ENCODE data around the gene APOBEC3C.
A peak's percentile ranks its signal among the peaks of the same experiment; 100 is the strongest.

APOBEC3C gene

GRCh38 chr22:39013942-39014722 is at the start of gene APOBEC3C:
Gene APOBEC3C (plus strand): TSS chr22:39014257. CDS start chr22:39014363, 106 bp downstream.
- Histone ChIP-seq H3K9ac (ENCODE audit: low read depth, low read length) (peak within 1 kb of the TSS; percentile 60), H3K4me1 (ENCODE audit: insufficient read depth, low read length) (peaks cover 14% of the 10 kb centered on the region), H3K9me3 (ENCODE audit: control insufficient read depth, insufficient read depth, low read length) (no peaks in the 10 kb centered on the region), H3K36me3 (ENCODE audit: insufficient read depth, low read length) (no peaks in the 10 kb centered on the region)

GRCh38 chr22:38964306-38964705 is 49.8 kb upstream of the APOBEC3C start:
- Histone ChIP-seq H3K9ac (ENCODE audit: low read depth, low read length) (no peak overlapping the region), H3K4me1 (ENCODE audit: insufficient read depth, low read length) (no peaks in the 10 kb centered on the region; the same call in 1 of the 2 replicates), H3K36me3 (ENCODE audit: insufficient read depth, low read length) (no peaks in the 10 kb centered on the region), H3K9me3 (ENCODE audit: control insufficient read depth, insufficient read depth, low read length) (no peaks in the 10 kb centered on the region)

GRCh38 chr22:38964989-38965388 is 49.1 kb upstream of the APOBEC3C start:
- Histone ChIP-seq H3K9me3 (ENCODE audit: control insufficient read depth, insufficient read depth, low read length) (no peaks in the 10 kb centered on the region), H3K4me1 (ENCODE audit: insufficient read depth, low read length) (no peaks in the 10 kb centered on the region; the same call in 1 of the 2 replicates), H3K9ac (ENCODE audit: low read depth, low read length) (no peak overlapping the region)

GRCh38 chr22:38965614-38966379 is 48.3 kb upstream of the APOBEC3C start:
- no peaks in the 10 kb centered on the region for H3K36me3 ChIP-seq (ENCODE audit: insufficient read depth, low read length)
- no peaks in the 10 kb centered on the region for H3K9me3 ChIP-seq (ENCODE audit: control insufficient read depth, insufficient read depth, low read length)
- no peak overlapping the region for H3K9ac ChIP-seq (ENCODE audit: low read depth, low read length)
- H3K4me1 ChIP-seq (ENCODE audit: insufficient read depth, low read length) = no peaks in the 10 kb centered on the region; the same call in 1 of the 2 replicates

More at GRCh38 chr22:38964989-38965388, 49.1 kb upstream of the APOBEC3C start:
- H3K36me3 ChIP-seq (ENCODE audit: insufficient read depth, low read length) = no peaks in the 10 kb centered on the region

GRCh38 chr22:38966380-38966702 is 47.7 kb upstream of the APOBEC3C start:
- no peaks in the 10 kb centered on the region for H3K36me3 ChIP-seq (ENCODE audit: insufficient read depth, low read length)
- no peaks in the 10 kb centered on the region for H3K9me3 ChIP-seq (ENCODE audit: control insufficient read depth, insufficient read depth, low read length)
- H3K9ac ChIP-seq (ENCODE audit: low read depth, low read length) = no peak overlapping the region
- no peaks in the 10 kb centered on the region; the same call in 1 of the 2 replicates for H3K4me1 ChIP-seq (ENCODE audit: insufficient read depth, low read length)

GRCh38 chr22:38966942-38967341 is 47.1 kb upstream of the APOBEC3C start:
- Histone ChIP-seq H3K9me3 (ENCODE audit: control insufficient read depth, insufficient read depth, low read length) (no peaks in the 10 kb centered on the region), H3K36me3 (ENCODE audit: insufficient read depth, low read length) (no peaks in the 10 kb centered on the region), H3K4me1 (ENCODE audit: insufficient read depth, low read length) (no peaks in the 10 kb centered on the region; the same call in 1 of the 2 replicates), H3K9ac (ENCODE audit: low read depth, low read length) (no peak overlapping the region)

GRCh38 chr22:38967451-38968450 is 46.3 kb upstream of the APOBEC3C start:
- H3K36me3 ChIP-seq (ENCODE audit: insufficient read depth, low read length) = no peaks in the 10 kb centered on the region
- no peak overlapping the region for H3K9ac ChIP-seq (ENCODE audit: low read depth, low read length)
- no peaks in the 10 kb centered on the region for H3K9me3 ChIP-seq (ENCODE audit: control insufficient read depth, insufficient read depth, low read length)
- no peaks in the 10 kb centered on the region; the same call in 1 of the 2 replicates for H3K4me1 ChIP-seq (ENCODE audit: insufficient read depth, low read length)

- Histone ChIP-seq H3K9ac (ENCODE audit: low read depth, low read length) (no peak overlapping the region), H3K4me1 (ENCODE audit: insufficient read depth, low read length) (no peaks in the 10 kb centered on the region; the same call in 1 of the 2 replicates), H3K9me3 (ENCODE audit: control insufficient read depth, insufficient read depth, low read length) (no peaks in the 10 kb centered on the region), H3K36me3 (ENCODE audit: insufficient read depth, low read length) (no peaks in the 10 kb centered on the region)
Measured at GRCh38 chr22:38968801-38969200, 45.3 kb upstream of the APOBEC3C start.

- Histone ChIP-seq H3K9me3 (ENCODE audit: control insufficient read depth, insufficient read depth, low read length) (no peaks in the 10 kb centered on the region), H3K4me1 (ENCODE audit: insufficient read depth, low read length) (no peaks in the 10 kb centered on the region; the same call in 1 of the 2 replicates)
Measured at GRCh38 chr22:38970551-38970950, 43.5 kb upstream of the APOBEC3C start.

GRCh38 chr22:38971202-38971601 is 42.9 kb upstream of the APOBEC3C start:
- Histone ChIP-seq H3K9ac (ENCODE audit: low read depth, low read length) (no peak overlapping the region), H3K4me1 (ENCODE audit: insufficient read depth, low read length) (no peaks in the 10 kb centered on the region), H3K9me3 (ENCODE audit: control insufficient read depth, insufficient read depth, low read length) (no peaks in the 10 kb centered on the region), H3K36me3 (ENCODE audit: insufficient read depth, low read length) (no peaks in the 10 kb centered on the region)

More at GRCh38 chr22:38970551-38970950, 43.5 kb upstream of the APOBEC3C start:
- H3K9ac ChIP-seq (ENCODE audit: low read depth, low read length) = no peak overlapping the region
- H3K36me3 ChIP-seq (ENCODE audit: insufficient read depth, low read length) = no peaks in the 10 kb centered on the region

GRCh38 chr22:38971791-38972190 is 42.3 kb upstream of the APOBEC3C start:
- no peaks in the 10 kb centered on the region for H3K4me1 ChIP-seq (ENCODE audit: insufficient read depth, low read length)
- no peaks in the 10 kb centered on the region for H3K9me3 ChIP-seq (ENCODE audit: control insufficient read depth, insufficient read depth, low read length)
- H3K9ac ChIP-seq (ENCODE audit: low read depth, low read length) = no peak overlapping the region
- H3K36me3 ChIP-seq (ENCODE audit: insufficient read depth, low read length) = no peaks in the 10 kb centered on the region

- no peaks in the 10 kb centered on the region for H3K4me1 ChIP-seq (ENCODE audit: insufficient read depth, low read length)
- no peak overlapping the region for H3K9ac ChIP-seq (ENCODE audit: low read depth, low read length)
- peaks cover 5% of the 10 kb centered on the region for H3K9me3 ChIP-seq (ENCODE audit: control insufficient read depth, insufficient read depth, low read length)
- no peaks in the 10 kb centered on the region for H3K36me3 ChIP-seq (ENCODE audit: insufficient read depth, low read length)
Measured at GRCh38 chr22:38972558-38972957, 41.5 kb upstream of the APOBEC3C start.

- Histone ChIP-seq H3K9ac (ENCODE audit: low read depth, low read length) (no peak overlapping the region), H3K36me3 (ENCODE audit: insufficient read depth, low read length) (no peaks in the 10 kb centered on the region), H3K4me1 (ENCODE audit: insufficient read depth, low read length) (no peaks in the 10 kb centered on the region)
Measured at GRCh38 chr22:38973289-38974169, 40.5 kb upstream of the APOBEC3C start.

More at GRCh38 chr22:38973289-38974169, 40.5 kb upstream of the APOBEC3C start:
- H3K9me3 ChIP-seq (ENCODE audit: control insufficient read depth, insufficient read depth, low read length) = peaks cover 6% of the 10 kb centered on the region
